CD14-positive monocyte (primary cell): ENCODE measurements around the gene THRSP. TPM values are rescaled to one million over a fixed set of nuclear protein-coding genes. Genes with fewer than 3 reads are reported as not detected.

ENCODE experiments used
- DNase-seq, 3 donors: peaks; one replicate each; pipeline ENCODE4 v3.0.0-alpha.2; 2011 to 2022
- H2AFZ ChIP-seq: 2 replicates; pipeline ENCODE4 v1.6.0; 2012; ENCODE audit warnings: mild to moderate bottlenecking, low read depth, low read length, inconsistent platforms; ENCODE audit not compliant: insufficient read depth, poor library complexity, severe bottlenecking
- H3K27ac ChIP-seq, 2 donors: 1 replicate in 1 of 2; 2 replicates in 1 of 2; pipeline ENCODE4 v1.5.1; 2012 to 2013; ENCODE audit warnings: low read length in 2 of 2, control low read depth in 1 of 2, inconsistent platforms in 1 of 2, low read depth in 1 of 2, mild to moderate bottlenecking in 1 of 2
- H3K27me3 ChIP-seq, 2 donors: one replicate each; pipeline versions ENCODE4 v1.6.0 to v1.6.1; 2011 to 2013; ENCODE audit warnings: low read length in 2 of 2; ENCODE audit not compliant: control insufficient read depth in 2 of 2, insufficient read depth in 2 of 2
- H3K36me3 ChIP-seq, 2 donors: replicated peaks in 1 of 2; 1 replicate in 1 of 2; 2 replicates in 1 of 2; pipeline versions ENCODE4 v1.5.1 to v1.6.1; 2012 to 2013; ENCODE audit warnings: low read length in 2 of 2, control low read depth in 1 of 2, inconsistent platforms in 1 of 2, mild to moderate bottlenecking in 1 of 2; ENCODE audit not compliant: insufficient read depth in 2 of 2, control insufficient read depth in 1 of 2
- H3K4me1 ChIP-seq, 2 donors: 1 replicate in 1 of 2; 2 replicates in 1 of 2; pipeline versions ENCODE4 v1.5.1 to v1.6.1; 2012 to 2013; ENCODE audit warnings: low read length in 2 of 2, control low read depth in 1 of 2, inconsistent platforms in 1 of 2, mild to moderate bottlenecking in 1 of 2, moderate library complexity in 1 of 2; ENCODE audit not compliant: insufficient read depth in 2 of 2, control insufficient read depth in 1 of 2
- H3K4me2 ChIP-seq: replicated peaks from 2 replicates; pipeline ENCODE3; 2012; ENCODE audit warnings: low read length, moderate library complexity, mild to moderate bottlenecking; ENCODE audit not compliant: poor library complexity, severe bottlenecking; ENCODE audit errors: extremely low read depth
- H3K4me3 ChIP-seq, 3 experiments: fragments of 200-600 bp in 1 of 3; sonication (generic) in 1 of 3; replicated peaks in 1 of 3; 1 replicate in 2 of 3; 2 replicates in 1 of 3; pipeline ENCODE4 v1.5.1; 2011 to 2013; ENCODE audit warnings: low read length in 3 of 3, mild to moderate bottlenecking in 3 of 3, control low read depth in 2 of 3, low read depth in 2 of 3, inconsistent platforms in 1 of 3, moderate library complexity in 1 of 3
- H3K79me2 ChIP-seq: 2 replicates; pipeline ENCODE4 v1.6.0; 2012; ENCODE audit warnings: mild to moderate bottlenecking, control low read depth, inconsistent platforms, low read length, moderate library complexity; ENCODE audit not compliant: insufficient read depth
- H3K9ac ChIP-seq: 2 replicates; pipeline ENCODE4 v1.6.0; 2017; ENCODE audit warnings: low read length, mild to moderate bottlenecking; ENCODE audit not compliant: insufficient read depth, poor library complexity, severe bottlenecking
- H3K9me3 ChIP-seq, 2 donors: replicated peaks in 1 of 2; 1 replicate in 1 of 2; 2 replicates in 1 of 2; pipeline versions ENCODE4 v1.5.1 to v1.6.1; 2012 to 2013; ENCODE audit warnings: low read length in 2 of 2, control low read depth in 1 of 2; ENCODE audit not compliant: control insufficient read depth in 1 of 2, insufficient read depth in 1 of 2
- H4K20me1 ChIP-seq: 2 replicates; pipeline ENCODE4 v1.6.0; 2012; ENCODE audit warnings: mild to moderate bottlenecking, low read length, control low read depth, moderate library complexity; ENCODE audit not compliant: insufficient read depth
- H3K27ac Mint-ChIP-seq, 7 donors: one replicate each; pipeline ENCODE4 v1.8.0; 2020; ENCODE audit warnings: mild to moderate bottlenecking in 7 of 7, mixed read lengths in 7 of 7, moderate library complexity in 6 of 7, inconsistent platforms in 2 of 7
- H3K27me3 Mint-ChIP-seq, 3 donors: one replicate each; pipeline ENCODE4 v1.8.0; 2021 to 2022; ENCODE audit warnings: low read depth in 3 of 3, mild to moderate bottlenecking in 3 of 3, mixed read lengths in 3 of 3, moderate library complexity in 3 of 3, inconsistent platforms in 1 of 3
- H3K36me3 Mint-ChIP-seq, 2 donors: one replicate each; pipeline ENCODE4 v1.8.0; 2020; ENCODE audit warnings: mixed read lengths in 2 of 2, inconsistent platforms in 1 of 2, mild to moderate bottlenecking in 1 of 2
- H3K4me1 Mint-ChIP-seq: one replicate; pipeline ENCODE4 v1.8.0; 2020; ENCODE audit warnings: mild to moderate bottlenecking, mixed read lengths
- H3K4me3 Mint-ChIP-seq, 2 donors: one replicate each; pipeline ENCODE4 v1.8.0; 2020; ENCODE audit warnings: mild to moderate bottlenecking in 2 of 2, mixed read lengths in 2 of 2, moderate library complexity in 1 of 2
- H3K9me3 Mint-ChIP-seq, 7 donors: one replicate each; pipeline ENCODE4 v1.8.0; 2020 to 2022; ENCODE audit warnings: mixed read lengths in 7 of 7, mild to moderate bottlenecking in 6 of 7, moderate library complexity in 6 of 7, inconsistent platforms in 2 of 7
- CTCF ChIP-seq: fragments of 200-600 bp; IDR thresholded peaks from one replicate; pipeline ENCODE4 v1.8.0; 2022; ENCODE audit warnings: antibody characterized with exemption, mild to moderate bottlenecking
- WGBS: methylation state at CpG from one replicate; pipeline ENCODE4 v1.1.5; 2013; ENCODE audit warnings: missing lambda C conversion rate; ENCODE audit not compliant: insufficient coverage; 5-methylcytosine and 5-hydroxymethylcytosine counted together
- intact Hi-C, 2 donors: fragments of 100-400 bp; cut with micrococcal nuclease; formaldehyde crosslinking; loops; one replicate each; pipeline versions ENCODE4 v1.15.0 to v1.15.1; 2023
- polyA plus RNA-seq, 3 donors: library from polyadenylated mRNA; depleted of rRNA in 1 of 3; unstranded in 2 of 3; stranded (reverse) in 1 of 3; fragments of 300-500 nt in 2 of 3; fragments of >200 nt in 1 of 3; fragmentation: Illumina TruSeq in 2 of 3; gene quantifications; 1 replicate in 2 of 3; 2 replicates in 1 of 3; pipeline ENCODE4 v1.2.3, GENCODE V29; 2012 to 2021

The THRSP gene
- polyA plus RNA-seq, 3 donors = not detected

DNA sequence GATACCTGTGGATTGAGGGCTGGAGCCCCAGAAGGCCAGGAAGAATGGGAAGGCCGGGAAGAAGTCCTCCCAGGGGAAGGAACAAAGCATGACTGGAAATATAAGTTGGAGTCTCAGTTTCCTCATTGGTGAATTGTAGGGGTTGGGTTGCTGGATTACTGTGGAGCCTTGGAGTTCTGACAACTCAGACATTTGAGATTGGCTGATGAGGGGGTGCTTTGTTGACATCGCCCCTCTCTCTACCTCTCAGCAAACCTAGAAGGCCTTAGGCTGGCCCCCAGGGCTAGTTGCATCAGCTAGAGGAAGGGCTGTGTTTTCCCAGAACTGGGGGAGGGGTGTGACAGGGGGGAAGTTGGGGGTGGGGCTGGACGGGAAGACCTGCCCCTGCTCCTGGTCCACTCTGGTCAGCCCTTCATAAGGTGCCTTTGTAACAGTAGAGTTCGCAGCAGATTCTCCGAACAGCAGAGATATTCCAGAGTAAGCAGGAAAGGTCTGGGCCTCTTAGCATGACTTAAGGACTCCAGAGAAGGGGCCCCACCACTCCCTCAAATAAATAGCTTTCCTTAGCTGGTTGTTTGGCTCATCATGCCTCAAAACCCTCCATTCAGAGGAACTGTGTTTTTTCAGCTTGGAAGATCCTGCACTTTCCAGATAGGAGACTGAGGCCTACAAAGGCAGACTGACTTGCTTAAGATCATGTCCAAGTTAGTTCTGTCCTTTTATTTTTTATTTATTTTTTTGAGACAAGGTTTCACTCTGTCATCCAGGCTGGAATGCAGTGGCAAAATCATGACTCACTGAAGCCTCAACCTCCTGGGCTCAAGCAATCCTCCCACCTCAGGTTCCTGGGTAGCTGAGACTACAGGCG is 12.5 kb upstream of the THRSP start:
- Histone ChIP-seq H4K20me1 (no peaks in the 10 kb centered on the region), H3K79me2 (no peaks in the 10 kb centered on the region), H3K4me3 (no peak overlapping the region), H3K9me3 (no peaks in the 10 kb centered on the region), H3K4me1 (peaks cover 2% of the 10 kb centered on the region in 2 donors), H3K27me3 (no peaks in the 10 kb centered on the region), H3K9ac (no peak overlapping the region), H3K4me2 (no peak overlapping the region), H3K36me3 (no peaks in the 10 kb centered on the region), H3K27ac (no peak overlapping the region), H2AFZ (no peak overlapping the region)
- TF ChIP-seq CTCF = no peak
- H3K27me3 Mint-ChIP-seq = no peaks in the 10 kb centered on the region
- peak overlapping the region in 2 of 7 donors; percentile 54 to 82 for H3K27ac Mint-ChIP-seq
- H3K36me3 Mint-ChIP-seq = no peaks in the 10 kb centered on the region
- no peak overlapping the region for H3K4me3 Mint-ChIP-seq
- WGBS = 67% methylated on average over 3 of the region's 6 CpGs
- H3K9me3 Mint-ChIP-seq = no peaks in the 10 kb centered on the region
- intact Hi-C loops = no loop called here
- H3K4me1 Mint-ChIP-seq = peaks cover 8% of the 10 kb centered on the region
- no peak for DNase-seq

DNA sequence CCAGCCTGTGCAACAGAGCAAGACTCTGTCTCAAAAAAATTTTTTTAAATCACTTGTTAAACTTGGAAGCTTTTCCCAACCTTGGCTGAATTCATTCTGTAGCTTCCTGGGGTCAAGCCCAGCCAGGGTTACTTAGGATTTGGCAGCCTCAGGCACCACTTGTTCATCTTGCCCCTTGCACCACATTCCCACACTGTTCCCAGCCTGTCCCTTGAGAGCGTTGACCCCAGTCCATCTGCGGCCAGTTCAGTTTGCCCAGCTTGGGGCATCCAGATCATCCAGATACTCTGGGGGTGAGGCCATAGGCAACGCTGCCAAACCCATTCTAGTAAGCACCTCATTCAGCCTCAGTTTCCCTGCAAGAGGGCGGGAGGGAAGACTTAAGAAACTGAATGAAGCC is 8.7 kb upstream of the THRSP start:
- WGBS = 95% methylated on average over 4 of the region's 4 CpGs
- H3K4me2 ChIP-seq = no peak overlapping the region
- no peak overlapping the region for H3K9ac ChIP-seq
- TF ChIP-seq CTCF = no peak
- Mint-ChIP-seq H3K4me3 (no peak overlapping the region), H3K27ac (no peak overlapping the region), H3K4me1 (peaks cover 5% of the 10 kb centered on the region), H3K9me3 (no peaks in the 10 kb centered on the region), H3K36me3 (peaks cover 0 to 3% of the 10 kb centered on the region in 2 donors), H3K27me3 (no peaks in the 10 kb centered on the region)
- no peak overlapping the region for H3K4me3 ChIP-seq
- no peaks in the 10 kb centered on the region for H4K20me1 ChIP-seq
- H3K79me2 ChIP-seq = no peaks in the 10 kb centered on the region
- DNase-seq = no peak
- intact Hi-C loops = no loop called here
- H2AFZ ChIP-seq = no peak overlapping the region
- no peaks in the 10 kb centered on the region for H3K36me3 ChIP-seq
- H3K27me3 ChIP-seq = no peaks in the 10 kb centered on the region
- no peak overlapping the region for H3K27ac ChIP-seq
- H3K4me1 ChIP-seq = no peaks in the 10 kb centered on the region
- no peaks in the 10 kb centered on the region for H3K9me3 ChIP-seq
